IPS-15b (cell line): ENCODE measurements around the gene GRIK4.

Source experiments
- H3K27me3 ChIP-seq: one replicate; pipeline ENCODE4 v1.6.1; 2013; ENCODE audit warnings: low read length; ENCODE audit not compliant: control insufficient read depth, insufficient read depth
- H3K36me3 ChIP-seq: one replicate; pipeline ENCODE4 v1.6.1; 2013; ENCODE audit warnings: low read length; ENCODE audit not compliant: control insufficient read depth, insufficient read depth
- H3K4me1 ChIP-seq: one replicate; pipeline ENCODE4 v1.6.1; 2013; ENCODE audit warnings: mild to moderate bottlenecking, low read length; ENCODE audit not compliant: control insufficient read depth, insufficient read depth
- H3K4me3 ChIP-seq: one replicate; pipeline ENCODE4 v1.5.1; 2013; ENCODE audit warnings: low read depth, low read length
- H3K9ac ChIP-seq: one replicate; pipeline ENCODE4 v1.6.1; 2013; ENCODE audit warnings: low read depth, mild to moderate bottlenecking, low read length
- H3K9me3 ChIP-seq: one replicate; pipeline ENCODE4 v1.6.1; 2013; ENCODE audit warnings: mild to moderate bottlenecking, low read length; ENCODE audit not compliant: control insufficient read depth, insufficient read depth

The GRIK4 gene

DNA sequence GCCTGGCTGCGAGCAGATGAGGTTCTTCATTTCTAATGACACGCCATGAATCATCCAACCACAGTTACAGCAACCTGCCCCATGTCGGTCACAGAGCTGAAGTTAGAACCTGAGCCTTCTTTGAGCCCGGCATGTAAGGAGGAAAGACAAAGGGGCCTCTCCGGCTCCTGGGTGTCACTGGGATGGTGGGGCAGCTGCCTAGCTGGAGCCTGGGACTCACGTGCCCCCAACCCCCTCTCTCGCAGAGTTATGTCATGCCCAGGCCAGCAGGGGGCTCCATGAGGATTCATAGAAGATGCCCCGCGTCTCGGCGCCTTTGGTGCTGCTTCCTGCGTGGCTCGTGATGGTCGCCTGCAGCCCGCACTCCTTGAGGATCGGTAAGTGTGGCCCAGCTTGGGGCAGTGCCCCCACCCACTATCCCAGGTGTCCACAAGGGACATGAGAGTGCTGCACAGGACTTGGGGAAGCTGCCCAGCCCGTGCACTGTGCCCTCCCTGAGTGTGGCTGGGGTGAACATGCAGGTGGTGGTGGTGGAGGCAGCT, 148.5 kb downstream of the GRIK4 start:
- Histone ChIP-seq H3K4me3 (no peak overlapping the region), H3K9me3 (no peaks in the 10 kb centered on the region), H3K27me3 (no peaks in the 10 kb centered on the region), H3K36me3 (no peaks in the 10 kb centered on the region), H3K9ac (no peak overlapping the region), H3K4me1 (no peaks in the 10 kb centered on the region)

DNA sequence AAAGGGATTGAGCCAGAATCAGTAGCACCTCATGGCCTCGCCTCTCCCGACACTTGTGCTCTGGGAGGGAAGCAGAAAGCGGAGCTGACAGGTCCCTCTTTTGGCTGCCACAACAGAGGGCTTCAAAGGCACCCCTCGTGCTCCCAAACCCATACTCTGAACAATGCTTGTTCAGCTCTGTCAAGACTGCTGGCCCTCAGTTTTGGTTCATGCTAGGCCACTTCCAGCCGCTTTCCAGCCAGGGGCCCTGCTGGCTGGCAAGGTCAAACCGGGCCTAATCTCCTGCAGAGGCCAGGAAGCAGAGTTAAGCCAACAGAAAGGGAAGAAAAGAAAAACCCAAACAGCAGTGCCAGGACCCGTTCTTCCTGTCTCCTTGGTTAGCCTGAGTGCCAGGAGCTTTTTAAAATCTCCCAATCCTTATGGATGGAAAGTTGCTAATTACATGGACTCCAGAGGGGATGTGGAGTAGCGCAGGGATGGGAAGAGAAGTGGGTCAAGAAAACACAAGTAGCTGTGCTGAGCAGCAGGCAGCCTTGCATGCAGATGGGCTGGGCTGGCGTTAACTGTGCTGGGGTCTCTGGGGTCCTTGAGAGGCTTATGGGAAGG, 150.6 kb downstream of the GRIK4 start:
- no peak overlapping the region for H3K4me3 ChIP-seq
- H3K9me3 ChIP-seq = no peaks in the 10 kb centered on the region
- no peaks in the 10 kb centered on the region for H3K36me3 ChIP-seq
- H3K9ac ChIP-seq = no peak overlapping the region
- H3K4me1 ChIP-seq = no peaks in the 10 kb centered on the region
- H3K27me3 ChIP-seq = no peaks in the 10 kb centered on the region

- Histone ChIP-seq H3K27me3 (no peaks in the 10 kb centered on the region), H3K4me3 (no peak overlapping the region), H3K36me3 (no peaks in the 10 kb centered on the region), H3K4me1 (no peaks in the 10 kb centered on the region), H3K9ac (no peak overlapping the region), H3K9me3 (no peaks in the 10 kb centered on the region)
Observed at GRCh38 chr11:120663142-120663541, 151.6 kb downstream of the GRIK4 start.

DNA sequence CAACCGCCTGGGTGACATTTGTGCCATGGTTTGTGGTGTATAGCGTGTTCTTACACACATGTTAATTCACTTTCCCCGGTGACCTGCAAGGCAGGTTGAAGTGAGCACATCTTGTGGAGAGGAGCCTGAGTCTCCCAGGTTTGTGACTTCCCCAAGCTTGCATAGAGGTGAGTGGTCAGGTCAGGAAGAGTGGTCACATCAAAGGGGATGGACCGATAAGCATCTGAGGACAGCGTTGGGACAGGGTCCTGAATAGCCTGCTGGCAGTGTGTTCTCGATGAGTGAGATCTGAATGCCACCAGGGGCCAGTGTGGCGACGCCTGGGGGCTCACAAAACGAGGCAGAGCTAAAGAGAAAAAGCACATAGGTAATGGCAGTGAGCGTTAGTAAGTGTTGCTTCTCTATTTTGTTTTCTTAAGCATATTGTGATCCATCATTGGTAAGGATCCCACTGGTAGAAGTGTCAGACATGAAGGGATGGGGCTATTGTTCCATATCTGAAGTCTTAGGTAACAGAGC, 154.6 kb downstream of the GRIK4 start:
- no peaks in the 10 kb centered on the region for H3K9me3 ChIP-seq
- no peaks in the 10 kb centered on the region for H3K4me1 ChIP-seq
- H3K36me3 ChIP-seq = no peaks in the 10 kb centered on the region
- H3K9ac ChIP-seq = no peak overlapping the region
- no peaks in the 10 kb centered on the region for H3K27me3 ChIP-seq
- no peak overlapping the region for H3K4me3 ChIP-seq

DNA sequence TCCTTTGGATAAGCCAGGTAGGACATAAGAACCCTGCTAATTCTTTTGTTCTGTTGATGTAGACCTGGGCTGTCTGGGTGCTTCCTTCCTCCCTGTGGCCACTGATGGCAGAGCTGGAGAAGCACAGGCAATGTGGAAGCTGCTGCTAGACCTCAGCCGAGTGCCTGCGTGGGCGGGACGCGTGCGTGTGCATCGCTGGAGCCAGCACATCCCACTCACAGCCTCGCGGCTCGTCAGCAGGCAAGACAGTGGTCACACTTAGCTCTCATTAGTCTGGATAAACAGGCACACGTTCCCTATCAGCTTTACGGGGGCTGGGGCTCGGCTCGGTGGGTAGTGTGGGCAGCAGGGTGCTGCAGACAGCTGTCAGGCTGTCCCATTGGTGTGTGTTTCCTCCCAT, 155.7 kb downstream of the GRIK4 start:
- no peak overlapping the region for H3K9ac ChIP-seq
- no peaks in the 10 kb centered on the region for H3K9me3 ChIP-seq
- no peak overlapping the region for H3K4me3 ChIP-seq
- H3K4me1 ChIP-seq = no peaks in the 10 kb centered on the region
- no peaks in the 10 kb centered on the region for H3K36me3 ChIP-seq
- no peaks in the 10 kb centered on the region for H3K27me3 ChIP-seq

DNA sequence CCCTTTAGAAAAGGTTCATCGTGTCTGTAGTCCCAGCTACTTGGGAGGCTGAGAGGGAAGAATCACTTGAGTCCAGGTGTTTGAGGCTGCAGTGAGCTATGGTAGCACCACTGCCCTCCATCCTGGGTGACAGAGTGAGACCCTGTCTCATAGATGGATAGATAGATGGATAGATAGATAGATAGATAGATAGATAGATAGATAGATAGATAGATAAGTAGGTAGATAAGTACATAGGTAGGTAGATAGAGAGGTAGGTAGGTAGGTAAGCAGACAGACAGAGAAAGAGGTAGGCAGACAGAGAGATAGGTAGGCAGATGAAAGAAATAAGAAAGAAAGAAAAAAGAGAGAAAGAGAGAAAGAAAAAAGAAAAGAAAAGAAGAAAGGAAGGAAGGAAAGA, 156.4 kb downstream of the GRIK4 start:
- H3K4me1 ChIP-seq = no peaks in the 10 kb centered on the region
- H3K4me3 ChIP-seq = no peak overlapping the region
- H3K36me3 ChIP-seq = no peaks in the 10 kb centered on the region
- H3K9ac ChIP-seq = no peak overlapping the region
- no peaks in the 10 kb centered on the region for H3K9me3 ChIP-seq
- no peaks in the 10 kb centered on the region for H3K27me3 ChIP-seq

GRCh38 chr11:120668537-120668936, 157.0 kb downstream of the GRIK4 start:
- Histone ChIP-seq H3K36me3 (no peaks in the 10 kb centered on the region), H3K27me3 (no peaks in the 10 kb centered on the region), H3K9ac (no peak overlapping the region), H3K9me3 (no peaks in the 10 kb centered on the region), H3K4me3 (no peak overlapping the region), H3K4me1 (no peaks in the 10 kb centered on the region)

DNA sequence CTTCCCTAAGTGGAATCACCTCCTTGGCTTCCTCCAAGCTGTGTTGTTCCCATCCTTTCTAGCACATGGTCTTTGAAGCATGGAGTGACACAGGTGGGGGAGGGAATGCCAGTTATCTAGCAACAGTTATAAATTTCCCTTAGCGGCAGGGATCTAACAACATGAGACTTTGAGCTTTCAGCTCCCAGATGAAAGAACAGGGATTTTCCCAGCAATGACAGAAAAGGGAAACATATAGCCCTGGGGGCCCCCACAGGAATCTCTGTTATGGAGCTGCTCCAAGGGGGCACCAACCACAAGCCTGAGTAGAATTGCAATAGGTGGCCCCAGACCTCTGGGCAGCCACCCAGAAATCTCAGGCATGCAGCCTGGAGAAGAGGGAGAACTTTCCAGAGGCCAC, 163.0 kb downstream of the GRIK4 start:
- Histone ChIP-seq H3K27me3 (no peaks in the 10 kb centered on the region), H3K4me1 (no peaks in the 10 kb centered on the region)

GRCh38 chr11:120675171-120675570, 163.6 kb downstream of the GRIK4 start:
- Histone ChIP-seq H3K36me3 (no peaks in the 10 kb centered on the region), H3K27me3 (no peaks in the 10 kb centered on the region)

More for the DNA sequence above, 163.0 kb downstream of the GRIK4 start:
- Histone ChIP-seq H3K9ac (no peak overlapping the region), H3K9me3 (no peaks in the 10 kb centered on the region), H3K4me3 (no peak overlapping the region), H3K36me3 (no peaks in the 10 kb centered on the region)

GRCh38 chr11:120676991-120677390, 165.4 kb downstream of the GRIK4 start:
- no peaks in the 10 kb centered on the region for H3K9me3 ChIP-seq
- no peaks in the 10 kb centered on the region for H3K36me3 ChIP-seq
- no peak overlapping the region for H3K9ac ChIP-seq
- H3K27me3 ChIP-seq = no peaks in the 10 kb centered on the region
- H3K4me1 ChIP-seq = peaks cover 3% of the 10 kb centered on the region
- no peak overlapping the region for H3K4me3 ChIP-seq

More at GRCh38 chr11:120675171-120675570, 163.6 kb downstream of the GRIK4 start:
- H3K9ac ChIP-seq = no peak overlapping the region
- H3K4me3 ChIP-seq = no peak overlapping the region
- H3K4me1 ChIP-seq = no peaks in the 10 kb centered on the region
- H3K9me3 ChIP-seq = no peaks in the 10 kb centered on the region

- peaks cover 7% of the 10 kb centered on the region for H3K4me1 ChIP-seq
- H3K36me3 ChIP-seq = no peaks in the 10 kb centered on the region
- H3K4me3 ChIP-seq = no peak overlapping the region
- H3K9ac ChIP-seq = no peak overlapping the region
- H3K27me3 ChIP-seq = no peaks in the 10 kb centered on the region
- no peaks in the 10 kb centered on the region for H3K9me3 ChIP-seq
Observed at GRCh38 chr11:120680322-120680721, 168.8 kb downstream of the GRIK4 start.
